Activated naive CD4-positive, alpha-beta T cell treated with anti-CD3 and anti-CD28 coated beads, Interleukin-2, amount 10 ng/mL, durations not matched to agents 5 hours and 36 hours (primary cell): ENCODE data around the gene AZIN2. TPM values are rescaled to one million over a fixed set of nuclear protein-coding genes. Genes with fewer than 3 reads are reported as not detected.

ENCODE experiments used
- total RNA-seq, 2 experiments: library from RNA; stranded (reverse); gene quantifications; one replicate each; pipeline ENCODE4 v1.2.3, GENCODE V29; 2021

AZIN2 gene
- 1 to 10 TPM; 6.6 to 7.0 TPM for total RNA-seq

DNA sequence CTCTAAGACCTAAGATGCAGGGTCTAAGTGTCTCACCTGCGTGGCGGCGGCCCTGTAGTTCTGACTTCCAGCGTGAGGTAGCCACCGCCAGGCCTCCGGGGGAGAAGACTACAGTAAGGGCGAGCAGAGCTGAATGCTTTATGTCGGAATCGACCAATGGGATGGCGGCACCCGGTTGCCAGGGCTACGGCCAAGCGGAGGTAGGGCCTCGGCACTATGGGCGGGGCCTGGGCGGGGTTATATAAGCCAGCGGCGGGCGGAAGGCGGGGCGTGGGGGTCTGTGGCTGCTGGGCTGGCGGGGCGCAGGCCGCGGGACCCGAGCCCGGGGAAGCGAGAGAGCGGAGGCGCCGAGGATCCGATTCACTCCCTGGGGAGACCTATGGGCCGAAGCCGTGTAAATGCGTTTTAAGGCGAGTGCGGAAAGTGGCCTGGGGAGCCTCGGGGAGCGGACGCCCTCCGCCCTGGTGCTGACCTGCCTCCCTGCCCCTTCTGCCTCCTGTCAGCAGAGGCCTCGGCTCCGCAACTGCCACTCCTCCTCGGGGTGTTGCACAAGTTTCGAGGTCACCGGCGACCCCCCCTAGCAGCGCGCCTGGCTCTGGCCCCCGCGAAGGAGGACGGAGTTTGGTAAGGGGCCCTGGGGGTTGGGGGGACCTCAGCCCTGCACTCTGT lies at the start of gene AZIN2:
AZIN2 (plus strand) TSS at position 269 of the 669 bp plus-strand sequence. CDS start 1,097 bp downstream, outside the sequence.

DNA sequence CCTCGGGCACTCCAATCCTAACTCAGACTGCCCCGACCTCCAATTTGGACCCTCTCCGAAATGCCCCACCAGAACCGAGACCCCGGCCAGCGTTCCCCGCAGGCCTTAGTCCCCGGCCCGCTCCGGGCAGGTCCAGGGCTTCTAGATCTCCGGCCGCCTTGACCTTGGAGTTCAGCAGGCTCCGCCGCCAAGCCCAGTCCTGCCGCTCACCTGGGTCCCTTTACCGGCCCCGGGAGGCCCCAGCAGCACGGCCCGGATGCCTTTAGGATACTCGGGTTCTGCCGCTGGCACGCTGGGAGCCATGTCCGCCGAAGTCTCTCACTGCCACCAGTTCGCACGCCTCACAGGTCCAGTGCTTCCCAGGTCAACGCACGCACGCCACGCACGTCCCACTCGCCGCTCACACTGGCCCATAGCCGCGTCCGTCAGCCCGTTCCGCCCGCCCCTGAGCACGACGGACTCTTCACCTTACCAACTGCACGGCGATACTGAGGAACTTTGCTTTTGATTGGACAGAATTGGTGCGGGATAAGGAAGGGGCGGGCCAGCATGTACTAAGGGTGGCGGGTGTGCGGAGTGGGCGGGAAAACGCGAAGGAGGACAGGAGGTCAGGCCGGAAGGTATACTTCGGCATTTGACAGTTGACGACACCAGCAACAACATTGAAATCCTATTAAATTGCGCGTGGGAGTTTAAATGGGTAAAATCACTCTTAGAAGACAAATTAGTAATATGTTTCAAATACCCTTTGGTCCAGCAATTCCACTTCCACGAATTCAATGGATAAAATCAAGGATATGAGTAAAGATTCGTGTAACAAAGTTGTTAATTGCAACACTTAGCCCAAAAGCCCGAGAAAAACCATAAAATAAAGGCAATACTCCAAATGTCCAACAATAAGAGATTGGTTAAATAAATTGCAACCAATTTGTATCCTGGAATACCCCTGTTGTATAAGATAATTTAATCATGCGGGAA lies 44.1 kb upstream of the AZIN2 start, which contains the start of gene AK2:
AK2 (minus strand) TSS at position 358 of the 978 bp plus-strand sequence; CDS start at position 303, 55 bp downstream.

Other genes with a start within 250 kb of the AZIN2 start
- gene FNDC5, start 210.2 kb upstream of the AZIN2 start, total RNA-seq, result not detected
- under 1 TPM in 1 of 2 experiments, not detected in 1; 0.48 TPM for gene HPCA, start 194.7 kb upstream of the AZIN2 start, total RNA-seq
- gene TMEM54, start 179.8 kb upstream of the AZIN2 start, total RNA-seq, result not detected
- 10 to 100 TPM; 17.9 to 18.7 TPM for gene RNF19B, start 116.3 kb upstream of the AZIN2 start, total RNA-seq
- gene AK2, start 44.3 kb upstream of the AZIN2 start, total RNA-seq, result 100 to 1,000 TPM; 148 to 156 TPM
- 10 to 100 TPM; 11.2 to 13.3 TPM for gene TRIM62, start 100.9 kb downstream of the AZIN2 start, total RNA-seq
- gene ZNF362, start 175.3 kb downstream of the AZIN2 start, total RNA-seq, result 10 to 100 TPM; 20.0 to 20.6 TPM
- not detected for gene A3GALT2, start 239.9 kb downstream of the AZIN2 start, total RNA-seq